SU-DHL-6 (cell line): Measurements from ENCODE around the gene DNAAF8.

Experiments
- H2AFZ ChIP-seq: fragments of 200-600 bp; sonication (generic); 2 replicates; pipeline ENCODE4 v1.6.1; 2014; ENCODE audit warnings: low read depth, mild to moderate bottlenecking, moderate library complexity, mixed read lengths, antibody characterized with exemption, low read length; ENCODE audit not compliant: severe bottlenecking
- H3F3A ChIP-seq: fragments of 200-600 bp; shearing (Covaris generic); 2 replicates; pipeline ENCODE4 v1.6.0; 2016; ENCODE audit warnings: antibody characterized with exemption, mild to moderate bottlenecking; ENCODE audit not compliant: insufficient read depth
- H3K27ac ChIP-seq: fragments of 200-600 bp; sonication (generic); 2 replicates; pipeline ENCODE4 v1.5.1; 2016; ENCODE audit warnings: low read depth, mild to moderate bottlenecking, low read length, moderate library complexity, mixed read lengths
- H3K27me3 ChIP-seq: fragments of 200-600 bp; sonication (generic), shearing (Covaris generic); 2 replicates; pipeline ENCODE4 v1.6.0; 2014; ENCODE audit warnings: mild to moderate bottlenecking, low read length
- H3K36me3 ChIP-seq: fragments of 200-600 bp; sonication (generic); 2 replicates; pipeline ENCODE4 v1.6.1; 2014; ENCODE audit warnings: mild to moderate bottlenecking, low read length, mixed read lengths
- H3K4me2 ChIP-seq: fragments of 300-600, 200-600 bp; shearing (Covaris generic), sonication (generic); 2 replicates; pipeline ENCODE4 v1.6.0; 2014; ENCODE audit warnings: low read length, low read depth, mild to moderate bottlenecking; ENCODE audit not compliant: poor library complexity, severe bottlenecking
- H3K4me3 ChIP-seq: fragments of 200-600 bp; sonication (generic); 2 replicates; pipeline ENCODE4 v1.5.1; 2014; ENCODE audit warnings: antibody characterized with exemption, low read length, mild to moderate bottlenecking, mixed read lengths; ENCODE audit not compliant: insufficient read depth, poor library complexity, severe bottlenecking
- H3K79me2 ChIP-seq: fragments of 200-600 bp; sonication (generic); 2 replicates; pipeline ENCODE4 v1.6.1; 2014; ENCODE audit warnings: mild to moderate bottlenecking, low read length, moderate library complexity; ENCODE audit not compliant: insufficient read depth
- H3K9ac ChIP-seq: fragments of 200-600 bp; sonication (generic); 2 replicates; pipeline ENCODE4 v1.7.0; 2014; ENCODE audit warnings: mild to moderate bottlenecking, low read length
- H3K9me2 ChIP-seq: fragments of 200-600 bp; sonication (generic); replicated peaks from 2 replicates; pipeline ENCODE4 v1.6.1; 2014; ENCODE audit warnings: low read length; ENCODE audit not compliant: insufficient read depth
- H3K9me3 ChIP-seq: fragments of 200-600 bp; sonication (generic); 2 replicates; pipeline ENCODE4 v1.6.1; 2014; ENCODE audit warnings: low read length, mixed read lengths; ENCODE audit not compliant: insufficient read depth
- H4K20me1 ChIP-seq: fragments of 200-600 bp; sonication (generic); 2 replicates; pipeline ENCODE4 v1.6.1; 2014; ENCODE audit warnings: low read depth, mild to moderate bottlenecking, antibody characterized with exemption, low read length, moderate library complexity, mixed read lengths
- EZH2phosphoT487 ChIP-seq: fragments of 200-600 bp; sonication (generic), shearing (Covaris generic); conservative IDR thresholded peaks from 2 replicates; pipeline ENCODE4 v1.6.1; 2018; ENCODE audit warnings: mild to moderate bottlenecking, antibody characterized with exemption, low read length, moderate library complexity, mixed read lengths
- TF ChIP-seq, protein P1 (sequence below): fragments of 200-600 bp; sonication (generic); IDR thresholded peaks from one replicate; pipeline ENCODE4 v1.5.1; 2017; ENCODE audit warnings: antibody characterized with exemption, mild to moderate bottlenecking, low read length, moderate library complexity; ENCODE audit not compliant: insufficient read depth, poor library complexity, severe bottlenecking

The DNAAF8 gene

DNA sequence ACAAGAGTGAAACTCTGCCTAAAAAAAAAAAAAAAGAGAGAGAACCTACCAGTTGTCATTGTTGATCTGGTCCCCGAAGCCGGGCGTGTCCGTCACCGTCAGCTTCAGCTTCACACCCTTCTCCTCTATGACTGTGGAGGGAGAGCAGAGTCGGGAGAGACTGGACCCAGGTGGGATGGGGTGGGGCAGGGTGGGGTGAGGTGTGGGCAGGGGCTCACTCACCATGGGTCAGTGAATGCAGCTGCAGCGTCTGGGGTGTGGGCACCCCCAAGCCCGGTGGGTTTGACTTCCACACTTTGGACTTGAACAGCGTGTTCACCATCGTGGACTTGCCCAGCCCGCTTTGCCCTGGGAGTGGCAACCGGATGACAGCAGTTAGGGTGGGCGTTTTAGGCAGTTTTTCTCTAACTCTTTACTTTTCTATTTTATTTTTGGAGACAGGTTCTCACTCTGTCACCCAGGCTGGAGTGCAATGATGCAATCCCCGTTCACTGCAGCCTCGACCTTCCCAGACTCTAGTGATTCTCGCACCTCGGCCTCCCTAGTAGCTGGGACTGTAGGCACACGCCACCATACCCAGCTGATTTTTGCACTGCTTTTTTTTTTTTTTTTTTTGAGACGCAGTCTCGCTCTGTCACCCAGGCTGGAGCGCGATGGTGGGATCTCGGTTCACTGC lies 51.6 kb downstream of the DNAAF8 start:
- TF ChIP-seq EZH2phosphoT487, result no peak
- TF ChIP-seq, protein P1, sequence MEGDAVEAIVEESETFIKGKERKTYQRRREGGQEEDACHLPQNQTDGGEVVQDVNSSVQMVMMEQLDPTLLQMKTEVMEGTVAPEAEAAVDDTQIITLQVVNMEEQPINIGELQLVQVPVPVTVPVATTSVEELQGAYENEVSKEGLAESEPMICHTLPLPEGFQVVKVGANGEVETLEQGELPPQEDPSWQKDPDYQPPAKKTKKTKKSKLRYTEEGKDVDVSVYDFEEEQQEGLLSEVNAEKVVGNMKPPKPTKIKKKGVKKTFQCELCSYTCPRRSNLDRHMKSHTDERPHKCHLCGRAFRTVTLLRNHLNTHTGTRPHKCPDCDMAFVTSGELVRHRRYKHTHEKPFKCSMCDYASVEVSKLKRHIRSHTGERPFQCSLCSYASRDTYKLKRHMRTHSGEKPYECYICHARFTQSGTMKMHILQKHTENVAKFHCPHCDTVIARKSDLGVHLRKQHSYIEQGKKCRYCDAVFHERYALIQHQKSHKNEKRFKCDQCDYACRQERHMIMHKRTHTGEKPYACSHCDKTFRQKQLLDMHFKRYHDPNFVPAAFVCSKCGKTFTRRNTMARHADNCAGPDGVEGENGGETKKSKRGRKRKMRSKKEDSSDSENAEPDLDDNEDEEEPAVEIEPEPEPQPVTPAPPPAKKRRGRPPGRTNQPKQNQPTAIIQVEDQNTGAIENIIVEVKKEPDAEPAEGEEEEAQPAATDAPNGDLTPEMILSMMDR, result no peak

GRCh38 chr16:4787068-4787467 lies 52.7 kb downstream of the DNAAF8 start:
- H3K9me3 ChIP-seq, result no peaks in the 10 kb centered on the region
- H3K9me2 ChIP-seq, result no peaks in the 10 kb centered on the region
- no peak overlapping the region for H2AFZ ChIP-seq
- H3K27ac ChIP-seq, result no peak overlapping the region
- H3K4me2 ChIP-seq, result no peak overlapping the region
- no peaks in the 10 kb centered on the region for H4K20me1 ChIP-seq
- TF ChIP-seq, protein P1, result no peak
- no peak for TF ChIP-seq EZH2phosphoT487
- no peak overlapping the region for H3K9ac ChIP-seq
- H3K4me3 ChIP-seq, result no peak overlapping the region
- no peaks in the 10 kb centered on the region for H3F3A ChIP-seq
- H3K36me3 ChIP-seq, result no peaks in the 10 kb centered on the region
- H3K79me2 ChIP-seq, result no peaks in the 10 kb centered on the region
- H3K27me3 ChIP-seq, result no peaks in the 10 kb centered on the region

More for the DNA sequence above, 51.6 kb downstream of the DNAAF8 start:
- Histone ChIP-seq H3K4me2 (no peak overlapping the region), H3F3A (no peaks in the 10 kb centered on the region), H3K79me2 (no peaks in the 10 kb centered on the region), H3K9me2 (no peaks in the 10 kb centered on the region), H3K27ac (no peak overlapping the region), H3K9me3 (no peaks in the 10 kb centered on the region), H3K9ac (no peak overlapping the region), H3K27me3 (no peaks in the 10 kb centered on the region), H4K20me1 (no peaks in the 10 kb centered on the region), H3K4me3 (no peak overlapping the region), H2AFZ (no peak overlapping the region), H3K36me3 (no peaks in the 10 kb centered on the region)

DNA sequence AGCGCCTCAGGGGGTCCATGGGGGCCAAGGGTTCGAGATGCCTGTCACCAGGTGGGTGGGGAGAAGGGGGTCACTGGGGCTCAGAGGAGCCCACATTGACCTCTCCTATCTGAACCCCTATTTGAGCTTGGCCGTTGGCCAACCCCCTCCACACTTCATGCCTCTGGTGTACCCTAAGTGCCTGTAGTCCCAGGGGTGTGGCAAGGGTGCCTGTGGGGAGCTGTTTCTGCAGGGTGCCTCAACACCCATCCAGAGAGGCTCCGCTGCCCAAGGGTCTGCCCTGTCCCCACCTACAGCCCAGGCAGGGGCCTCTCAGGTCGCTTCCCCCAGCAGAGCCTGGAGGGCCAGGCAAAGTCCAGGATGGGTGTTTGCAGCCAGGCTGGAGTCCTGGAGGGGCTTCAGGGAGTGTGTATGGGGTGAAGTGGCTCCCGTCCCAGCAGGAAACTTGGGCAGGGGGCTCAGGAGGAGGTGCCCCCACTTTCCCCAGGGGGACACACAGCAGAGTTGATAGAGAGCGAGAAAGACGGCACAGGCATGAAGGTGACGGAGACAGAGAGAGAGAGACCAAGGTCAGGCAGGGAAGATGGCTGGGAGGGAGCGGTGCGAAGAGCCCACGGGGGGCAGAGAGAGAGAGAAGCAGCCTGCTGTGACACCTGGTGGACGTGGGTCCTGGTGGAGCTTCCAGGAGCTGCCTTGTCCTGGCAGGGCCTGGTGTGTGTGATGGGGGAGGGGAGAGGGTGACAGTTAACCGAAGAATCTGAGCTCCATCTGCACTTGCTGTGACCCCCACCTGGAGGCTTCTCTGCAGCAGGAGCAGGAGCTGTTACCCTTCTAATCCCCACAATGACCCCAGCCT lies 53.5 kb downstream of the DNAAF8 start, which contains the start of gene SEPTIN12:
Gene SEPTIN12 (minus strand): TSS at position 719 of the 856 bp plus-strand sequence. CDS start 700 bp downstream, at position 19.
- H3K4me2 ChIP-seq, result no peak within 1 kb of the TSS
- no peak within 1 kb of the TSS for H3K9ac ChIP-seq
- H3K4me3 ChIP-seq, result no peak within 1 kb of the TSS
- no peaks in the 10 kb centered on the region for H3K36me3 ChIP-seq
- H3K9me3 ChIP-seq, result no peaks in the 10 kb centered on the region
- no peaks in the 10 kb centered on the region for H3K9me2 ChIP-seq
- H2AFZ ChIP-seq, result no peak within 1 kb of the TSS
- H3K27ac ChIP-seq, result no peak within 1 kb of the TSS
- TF ChIP-seq EZH2phosphoT487, result no peak
- TF ChIP-seq, protein P1, result no peak
- no peaks in the 10 kb centered on the region for H3F3A ChIP-seq
- H3K27me3 ChIP-seq, result no peaks in the 10 kb centered on the region
- no peaks in the 10 kb centered on the region for H3K79me2 ChIP-seq
- H4K20me1 ChIP-seq, result no peaks in the 10 kb centered on the region
